CD4-positive, alpha-beta T cell treated with Interferon gamma for 1 hour (primary cell): ENCODE data around the gene CERT1.
"Not testable (repeated sequence)": the region's sequence is repeated elsewhere in the genome, so short reads cannot be mapped to it uniquely, and the experiment has no call there.

Experiments
- DNase-seq: peaks from one replicate; pipeline ENCODE4 v3.0.0-alpha.2; 2020

CERT1 gene

DNA sequence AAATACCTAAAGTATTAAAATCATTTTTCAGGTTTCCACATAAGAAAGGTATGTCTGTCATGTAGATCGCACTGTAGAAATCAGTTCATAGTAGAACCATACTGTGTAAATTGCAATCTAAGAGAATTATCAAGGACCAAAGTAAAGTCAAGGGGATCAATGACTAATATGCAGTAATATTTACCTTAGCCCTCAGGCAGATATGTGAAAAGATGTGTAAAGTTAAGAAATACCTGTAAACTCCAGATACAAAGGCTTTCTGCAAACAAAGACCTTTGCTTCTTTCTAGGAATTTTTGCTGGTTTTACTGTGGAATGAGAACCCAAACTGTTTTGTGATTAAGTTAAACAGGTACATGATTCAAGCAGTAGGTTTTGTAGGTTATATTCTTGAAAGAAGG is 11.8 kb upstream of the CERT1 start:
- no peak for DNase-seq

GRCh38 chr5:75522542-75522941 is 11.1 kb upstream of the CERT1 start:
- no peak for DNase-seq

- no peak for DNase-seq
Measured at GRCh38 chr5:75522025-75522424, 10.6 kb upstream of the CERT1 start.

- DNase-seq, result no peak
Measured at GRCh38 chr5:75521195-75521594, 9.8 kb upstream of the CERT1 start.

GRCh38 chr5:75519761-75520160 is 8.3 kb upstream of the CERT1 start:
- no peak for DNase-seq

DNA sequence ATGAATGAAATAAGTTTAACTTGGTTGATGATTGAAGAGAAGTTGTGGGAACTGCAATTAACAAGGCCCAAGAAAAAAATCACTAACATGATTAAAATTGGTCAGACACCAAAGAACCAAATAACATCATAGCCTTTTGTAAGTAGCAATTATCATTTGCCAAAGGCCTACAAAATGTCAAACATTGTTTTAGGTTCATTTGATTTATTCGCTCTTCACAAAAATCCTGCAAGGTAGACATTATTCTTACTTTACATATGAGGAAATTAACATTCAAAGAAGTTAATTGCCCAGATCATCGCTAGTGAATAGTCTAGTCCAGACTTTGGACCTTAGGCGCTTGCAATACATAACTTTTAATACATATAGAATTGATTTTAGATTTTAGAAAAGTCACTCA is 2.9 kb upstream of the CERT1 start:
- no peak for DNase-seq

GRCh38 chr5:75513841-75514240 is 2.4 kb upstream of the CERT1 start:
- no peak for DNase-seq

- DNase-seq, result no peak
Measured at GRCh38 chr5:75512383-75513074, 1.1 kb upstream of the CERT1 start.

DNA sequence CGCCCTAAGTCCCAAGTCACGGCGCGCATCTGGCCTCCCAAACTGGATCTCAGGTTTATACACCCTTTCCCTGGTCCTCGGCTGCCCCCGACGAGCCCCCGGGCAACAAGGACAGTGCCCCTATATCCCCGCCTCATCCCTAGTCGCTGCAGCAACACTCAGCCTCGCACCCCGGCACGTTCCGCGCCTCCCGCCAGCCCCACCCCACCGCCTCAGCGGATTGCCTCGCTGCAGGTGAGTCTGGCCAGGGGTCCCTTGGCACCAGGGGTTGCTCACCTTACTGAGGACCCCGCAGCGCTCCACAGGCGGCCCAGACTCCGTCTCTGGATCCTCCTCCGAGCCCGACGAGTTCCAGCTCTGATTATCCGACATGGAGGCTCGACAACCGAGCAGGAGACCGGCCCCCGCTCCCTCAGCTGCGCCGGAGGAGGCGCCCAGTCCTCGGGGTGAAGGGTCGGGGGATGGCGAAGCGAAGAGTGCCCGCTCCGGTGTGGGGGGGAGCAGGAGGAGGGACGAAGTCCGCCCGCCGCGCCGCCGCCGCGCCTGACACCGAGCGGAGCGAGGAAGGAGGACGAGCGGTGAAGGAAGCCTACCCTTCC is 494 bp downstream of the CERT1 start:
- peak; percentile 14 for DNase-seq

DNA sequence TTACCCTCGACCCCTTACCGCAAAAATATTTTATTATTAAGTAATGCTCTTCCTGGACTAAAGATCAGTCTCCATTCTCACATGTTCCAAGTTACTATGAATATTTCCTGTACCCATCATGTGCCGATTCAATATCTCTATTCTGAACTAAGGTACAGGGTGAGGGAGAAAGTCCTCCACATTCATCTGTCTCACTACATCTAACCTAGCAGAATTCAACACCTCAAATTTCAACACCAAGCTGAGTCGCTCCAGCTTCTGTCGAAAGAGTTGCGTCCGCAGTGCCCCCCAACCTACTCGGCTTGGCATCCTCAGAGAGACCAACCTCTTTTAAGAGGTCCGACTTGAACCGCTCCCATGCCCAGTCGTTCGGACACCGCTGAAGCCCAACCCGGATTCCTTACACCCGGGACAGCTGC is 1.0 kb downstream of the CERT1 start:
- DNase-seq, result no peak

DNA sequence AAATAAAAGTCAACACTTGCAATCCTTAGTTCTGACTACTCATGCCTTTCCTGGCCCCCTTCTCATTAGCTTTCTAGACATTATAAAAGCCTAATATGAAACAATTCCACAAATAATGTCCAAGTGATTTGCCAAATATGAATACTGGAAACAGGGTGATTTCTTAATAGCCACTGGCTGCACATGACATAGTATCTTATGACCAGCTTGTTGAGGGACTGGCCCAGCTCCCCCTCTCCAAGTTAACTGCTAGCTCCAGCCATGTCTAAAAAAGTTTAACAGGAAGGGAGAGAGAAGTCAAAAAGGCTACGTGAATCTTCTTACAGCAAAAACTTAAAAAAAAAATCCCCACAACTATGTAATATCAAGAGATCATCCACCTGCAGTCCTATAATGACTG is 1.5 kb downstream of the CERT1 start:
- DNase-seq, result peak; percentile 9

DNA sequence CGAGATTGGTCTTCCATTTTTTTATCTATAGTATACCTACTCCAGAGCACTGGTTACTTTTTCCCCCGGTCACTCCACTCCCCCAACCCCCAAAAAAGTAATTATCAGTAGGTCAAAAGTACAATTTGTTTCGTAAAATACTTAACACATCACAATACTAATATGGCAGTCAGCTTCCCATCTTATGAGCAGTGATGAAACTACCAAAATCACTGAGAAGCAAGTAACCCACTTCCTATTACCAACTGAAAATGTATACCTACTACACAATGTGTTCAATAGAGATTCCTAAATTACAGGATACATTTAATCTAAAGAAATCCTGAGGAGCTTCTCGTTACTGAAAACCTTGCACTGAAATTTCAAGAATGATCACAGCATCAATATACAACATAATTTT is 1.9 kb downstream of the CERT1 start:
- DNase-seq, result no peak

- no peak for DNase-seq
Measured at GRCh38 chr5:75507841-75508240, 3.6 kb downstream of the CERT1 start.

- DNase-seq, result not testable (repeated sequence)
Measured at GRCh38 chr5:75505112-75505511, 6.3 kb downstream of the CERT1 start.

DNA sequence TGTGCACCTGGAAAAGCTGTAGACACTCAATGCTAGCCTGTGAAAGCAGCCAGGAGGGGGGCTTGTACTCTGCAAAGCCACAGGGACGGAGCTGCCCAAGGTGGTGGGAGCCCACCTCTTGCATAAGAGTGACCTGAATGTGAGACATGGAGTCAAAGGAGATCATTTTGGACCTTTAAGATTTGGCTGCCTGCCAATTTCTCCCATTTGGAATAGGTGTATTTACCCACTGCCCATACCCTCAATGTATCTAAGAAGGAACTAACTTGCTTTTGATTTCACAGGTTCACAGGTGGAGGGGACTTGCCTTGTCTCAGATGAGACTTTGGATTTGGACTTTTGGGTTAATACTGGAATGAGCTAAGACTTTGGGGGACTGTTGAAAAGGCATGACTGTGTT is 12.6 kb downstream of the CERT1 start:
- not testable (repeated sequence) for DNase-seq

DNA sequence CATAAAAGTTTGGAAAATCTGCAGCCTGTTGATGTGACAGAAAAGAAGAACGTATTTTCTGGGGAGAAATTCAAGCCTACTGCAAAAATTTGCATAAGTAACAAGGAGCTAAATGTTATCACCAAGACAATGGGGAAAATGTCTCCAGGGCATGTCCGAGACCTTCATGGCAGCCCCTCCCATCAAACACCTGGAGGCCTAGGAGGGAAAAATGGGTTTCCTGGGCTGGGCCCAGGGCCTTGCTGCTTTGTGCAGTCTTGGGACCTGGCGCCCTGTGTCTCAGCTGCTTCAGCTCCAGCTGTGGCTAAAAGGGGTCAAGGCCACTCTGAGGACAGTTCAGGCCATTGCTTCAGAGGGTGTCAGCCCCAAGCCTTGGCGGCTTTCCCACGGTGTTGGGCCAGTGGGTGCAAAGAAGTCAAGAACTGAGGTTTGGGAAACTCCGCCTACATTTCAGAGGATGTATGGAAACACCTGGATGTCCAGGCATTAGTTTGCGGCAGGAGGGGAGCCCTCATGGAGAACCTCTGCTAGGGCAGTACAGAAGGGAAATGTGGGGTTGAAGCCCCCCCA is 13.1 kb downstream of the CERT1 start:
- no peak for DNase-seq

DNA sequence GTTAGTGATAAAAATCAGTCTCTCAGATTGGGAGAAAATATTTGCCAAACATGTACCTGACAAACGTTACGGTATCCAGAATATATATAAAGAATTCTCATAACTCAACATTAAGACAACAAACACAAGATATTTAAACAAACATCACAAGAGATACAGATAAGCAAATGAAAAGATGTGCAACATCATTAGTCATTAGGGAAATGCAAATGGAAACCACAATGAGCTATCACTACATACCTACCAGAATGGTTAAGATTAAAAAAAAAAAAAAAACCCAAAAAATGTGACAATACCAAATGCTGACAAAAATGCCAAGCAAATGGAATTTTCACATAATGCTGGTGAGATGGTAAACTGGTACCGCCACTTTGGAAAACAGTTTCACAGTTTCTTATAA is 15.4 kb downstream of the CERT1 start:
- no peak for DNase-seq

DNA sequence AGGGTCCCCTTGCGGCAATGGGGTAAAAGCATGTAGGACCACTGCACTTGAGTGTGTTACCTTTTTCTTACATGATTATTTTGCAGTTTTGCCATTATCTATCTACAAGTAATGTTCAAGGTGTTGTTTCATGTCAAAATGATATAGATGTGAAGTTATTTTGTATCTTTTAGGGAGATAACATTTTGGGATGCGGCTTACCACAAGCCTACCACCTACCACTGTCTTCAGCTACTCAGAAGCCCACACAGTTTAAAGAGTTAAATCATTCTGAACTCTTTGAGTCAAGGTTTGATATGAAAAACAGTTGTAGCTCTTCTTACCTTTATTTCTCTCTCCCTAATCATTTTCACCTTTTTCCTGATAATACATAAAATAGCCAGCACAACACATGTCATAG is 19.8 kb downstream of the CERT1 start:
- no peak for DNase-seq

GRCh38 chr5:75489847-75490246 is 21.6 kb downstream of the CERT1 start:
- not testable (repeated sequence) for DNase-seq

DNA sequence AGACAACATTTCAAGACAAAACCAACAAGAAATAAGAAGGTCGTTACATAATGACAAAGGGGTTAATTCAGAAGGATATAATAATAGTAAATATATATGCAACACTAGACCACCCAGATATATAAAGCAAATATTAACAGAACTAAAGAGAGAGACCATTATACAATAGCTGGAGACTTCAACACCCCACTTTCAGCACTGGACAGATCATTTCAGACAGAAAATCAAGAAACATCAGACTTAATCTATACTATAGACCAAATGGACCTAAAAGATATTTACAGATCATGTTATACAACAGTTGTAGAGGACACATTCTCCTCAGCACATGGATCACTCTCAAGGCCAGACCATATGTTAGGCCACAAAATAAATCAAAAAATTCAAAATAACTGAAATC is 26.8 kb downstream of the CERT1 start:
- DNase-seq, result no peak

DNA sequence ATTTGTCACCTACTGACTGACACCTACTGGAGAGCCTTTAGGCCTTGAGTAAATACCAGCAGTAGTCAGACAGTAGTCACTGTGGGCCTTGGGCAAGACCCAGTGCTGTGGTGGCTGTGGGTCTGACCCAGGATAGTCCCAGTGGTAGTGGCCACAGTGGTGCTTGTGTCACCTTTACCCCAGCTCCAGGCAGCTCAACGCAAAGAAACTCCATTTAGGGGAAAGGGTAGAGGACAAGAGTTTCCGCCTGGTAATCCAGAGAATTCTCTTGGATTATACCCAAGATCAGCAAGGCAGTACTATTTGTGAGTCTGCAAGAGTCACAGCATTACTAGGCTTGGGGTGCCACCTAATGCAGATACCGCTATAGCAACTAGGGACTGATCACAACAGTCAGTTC is 28.9 kb downstream of the CERT1 start:
- DNase-seq, result no peak

DNA sequence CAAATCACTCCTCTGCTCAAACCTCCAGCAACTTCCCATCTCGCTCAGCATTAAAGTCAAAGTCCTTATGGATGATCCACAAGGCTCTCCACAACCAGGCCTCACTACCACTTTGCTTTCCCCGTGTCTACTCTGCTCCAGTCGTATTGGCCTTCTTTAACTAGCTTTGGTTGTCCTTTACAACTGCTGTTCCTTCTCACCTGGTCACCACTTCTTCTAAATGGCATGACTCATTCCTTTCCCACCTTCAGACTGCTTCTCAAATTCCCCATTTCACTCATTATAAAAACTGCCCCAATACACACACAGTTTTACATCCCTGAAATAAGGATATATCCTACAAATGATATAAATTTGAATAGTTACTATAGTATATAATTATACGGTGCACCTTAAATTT is 30.4 kb downstream of the CERT1 start:
- no peak for DNase-seq

GRCh38 chr5:75475364-75475763 is 36.1 kb downstream of the CERT1 start:
- no peak for DNase-seq

GRCh38 chr5:75473463-75473862 is 38.0 kb downstream of the CERT1 start:
- no peak for DNase-seq

GRCh38 chr5:75472973-75473372 is 38.5 kb downstream of the CERT1 start:
- DNase-seq, result no peak
